NK-92 (cell line): ENCODE results near the gene TLE1.

Experiments
- DNase-seq: peaks from one replicate; lab custom pipeline; 2025; ENCODE audit not compliant: unreplicated experiment; lab: John Stamatoyannopoulos, UW

TLE1 gene

DNA sequence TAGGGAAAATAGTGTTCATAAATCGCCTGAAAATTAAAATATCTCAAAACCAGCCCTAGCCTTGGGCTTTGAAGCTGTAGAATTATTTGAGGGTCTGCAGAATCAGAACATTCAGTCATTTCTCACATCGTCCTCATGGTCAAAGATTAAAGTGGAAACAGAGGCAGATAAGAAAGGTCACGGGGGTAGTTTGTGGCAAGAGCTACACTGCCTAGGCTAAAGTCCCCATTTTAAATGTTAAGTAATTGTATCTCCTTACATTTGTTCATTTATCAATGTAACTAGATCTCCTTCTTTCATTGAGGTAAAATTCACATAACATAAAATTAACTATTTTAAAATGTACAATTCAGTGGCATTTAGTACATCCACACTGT is 139.2 kb downstream of the TLE1 start:
- no peak for DNase-seq

DNA sequence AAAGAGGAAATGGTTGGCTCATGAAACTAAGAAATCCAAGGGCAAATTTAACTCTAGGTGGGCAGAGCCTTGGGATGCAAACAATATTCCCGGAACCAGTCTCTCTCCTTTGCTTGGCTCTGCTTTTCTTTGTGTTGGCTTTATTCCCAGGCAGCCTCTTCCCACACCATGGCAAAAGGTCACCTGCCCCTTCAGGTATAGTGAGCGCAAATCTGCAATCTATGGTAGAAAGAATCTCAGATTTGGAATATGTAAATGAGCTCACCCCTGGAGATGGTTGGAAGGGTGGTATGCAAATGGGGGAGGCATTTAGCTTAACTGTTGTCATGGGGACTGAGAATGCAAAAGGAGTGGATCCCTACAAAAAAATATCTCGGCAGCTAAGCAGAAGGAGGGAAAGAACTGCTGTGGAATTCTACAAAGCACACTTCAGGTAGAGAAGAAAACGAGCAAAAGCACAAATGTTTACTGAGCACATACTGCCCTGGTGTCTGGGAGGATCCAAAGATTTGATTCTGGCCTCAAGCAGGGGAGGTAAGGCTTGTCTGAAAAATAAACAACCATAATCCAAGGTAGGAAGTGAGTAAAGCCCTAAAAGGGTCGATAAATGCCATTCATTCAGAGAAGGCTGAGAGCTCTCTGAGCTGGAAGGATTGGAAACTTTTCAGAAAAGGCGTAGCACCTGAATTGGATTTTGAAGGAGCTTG is 139.7 kb downstream of the TLE1 start:
- DNase-seq: no peak

DNA sequence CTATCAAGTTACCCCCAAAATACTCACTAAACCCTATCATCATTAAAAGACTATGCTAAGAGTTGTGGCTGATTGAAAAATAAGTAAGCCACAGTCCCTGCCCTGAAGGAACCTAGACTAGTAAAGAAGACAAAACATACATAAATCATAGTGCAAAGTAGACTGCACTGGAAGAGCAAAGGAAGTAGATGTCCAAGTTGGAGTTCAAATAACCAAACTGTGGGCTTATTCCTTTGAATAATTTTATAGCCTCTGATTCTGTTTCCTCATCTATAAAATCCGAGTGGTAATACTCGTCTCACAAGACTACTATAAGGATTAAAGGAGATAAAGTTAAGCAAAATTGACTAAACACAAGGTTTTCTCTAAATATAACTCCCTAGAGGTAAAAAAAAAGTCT is 140.4 kb downstream of the TLE1 start:
- DNase-seq: no peak

DNA sequence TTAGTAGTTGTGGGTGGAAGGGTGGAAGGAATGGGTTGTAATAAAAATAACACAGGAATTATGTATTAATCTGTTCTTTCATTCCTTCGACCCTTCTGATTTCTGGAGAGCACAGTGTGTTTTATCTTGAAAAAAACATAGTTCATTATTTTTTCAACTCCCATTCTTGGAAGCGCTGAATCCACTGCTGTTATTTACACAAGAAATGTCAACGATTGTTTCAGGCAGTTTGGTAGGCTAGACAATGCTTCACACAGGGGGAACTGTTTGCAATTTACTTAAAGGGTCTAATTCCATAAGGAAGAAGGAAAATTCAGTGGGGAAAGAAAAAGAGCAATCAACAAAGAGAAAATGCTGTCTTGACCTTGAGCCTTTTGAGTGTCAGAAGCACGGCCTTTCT is 142.9 kb downstream of the TLE1 start:
- DNase-seq: no peak

DNA sequence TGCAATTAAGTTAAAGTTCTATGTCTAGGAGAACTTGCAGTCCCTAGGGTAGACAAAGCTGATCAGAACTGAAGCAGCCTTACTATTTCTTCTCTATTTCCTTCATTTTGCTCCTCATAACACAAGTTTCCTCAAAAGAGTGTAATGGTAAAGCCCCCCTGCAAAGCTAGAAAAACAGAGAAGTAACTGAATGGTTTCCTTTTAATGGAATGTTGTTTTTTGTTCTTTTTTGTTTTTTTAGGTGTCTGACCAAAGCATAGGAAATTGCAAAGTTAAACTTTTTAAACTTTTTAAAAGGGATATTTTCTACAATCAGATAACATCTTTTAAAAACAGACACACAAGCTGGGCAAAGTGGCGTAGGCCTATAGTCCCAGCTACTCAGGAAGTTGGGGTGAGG is 145.7 kb downstream of the TLE1 start:
- no peak for DNase-seq

DNA sequence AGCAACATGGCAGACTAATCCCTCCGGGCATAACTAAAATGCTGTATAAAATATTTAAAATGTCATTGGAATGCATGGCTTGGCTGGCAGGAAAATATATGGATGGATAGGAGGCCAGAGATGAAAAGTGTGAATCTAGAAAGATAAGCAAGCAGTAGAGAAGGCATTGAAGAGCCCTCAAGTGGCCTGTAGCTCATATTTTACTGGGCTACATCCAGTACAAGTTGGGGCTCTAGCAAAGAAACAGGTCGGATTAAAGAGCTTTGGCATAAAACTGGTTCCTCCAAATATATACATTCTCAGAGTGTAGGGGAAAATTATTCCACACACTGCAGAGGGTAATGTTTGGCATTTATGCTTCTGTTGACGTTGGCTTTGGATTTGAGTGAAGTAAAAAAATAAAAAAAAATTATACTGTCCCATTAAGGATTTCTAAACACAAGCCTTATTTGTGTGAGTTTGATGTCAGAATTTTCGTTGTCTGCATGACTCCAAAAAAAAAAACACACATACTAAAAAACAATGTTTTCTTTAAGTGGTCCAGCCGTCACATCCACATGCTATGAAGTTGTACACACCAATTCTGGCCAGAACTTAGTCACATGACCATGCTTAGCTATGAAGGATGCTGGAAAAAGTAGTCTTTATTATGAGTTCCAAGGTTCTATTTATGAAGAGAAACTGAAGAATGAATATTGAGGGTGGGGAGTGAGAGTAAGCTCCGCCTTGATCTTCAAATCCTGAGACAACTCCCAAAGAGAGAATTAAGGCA is 147.0 kb downstream of the TLE1 start:
- no peak for DNase-seq

DNA sequence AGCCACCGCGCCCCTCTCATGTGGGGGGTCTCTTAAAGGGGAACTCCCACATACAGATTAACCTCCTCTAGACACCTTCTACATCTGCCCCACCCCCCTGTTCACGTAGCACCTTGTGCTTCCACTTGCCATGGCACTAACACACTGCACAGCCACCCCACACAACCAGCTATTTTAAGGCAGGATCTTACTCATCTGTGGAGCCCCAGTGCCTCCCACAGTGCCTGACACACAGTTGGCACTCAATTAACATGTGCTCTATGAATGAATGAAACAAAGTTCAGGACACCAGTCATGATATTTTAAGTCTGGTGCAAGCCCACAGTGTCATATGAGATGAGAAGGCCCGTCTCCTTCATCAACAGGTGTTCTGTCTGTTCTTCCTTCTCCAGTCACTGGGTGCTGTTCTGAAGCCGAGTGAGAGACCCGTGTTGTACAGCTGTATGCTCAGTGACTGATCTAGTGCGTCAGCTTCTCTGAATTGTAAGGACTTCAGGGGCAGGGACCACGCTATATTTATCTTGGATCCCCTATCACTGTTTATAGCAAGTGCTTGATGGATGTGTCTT is 149.1 kb downstream of the TLE1 start:
- DNase-seq: no peak

DNA sequence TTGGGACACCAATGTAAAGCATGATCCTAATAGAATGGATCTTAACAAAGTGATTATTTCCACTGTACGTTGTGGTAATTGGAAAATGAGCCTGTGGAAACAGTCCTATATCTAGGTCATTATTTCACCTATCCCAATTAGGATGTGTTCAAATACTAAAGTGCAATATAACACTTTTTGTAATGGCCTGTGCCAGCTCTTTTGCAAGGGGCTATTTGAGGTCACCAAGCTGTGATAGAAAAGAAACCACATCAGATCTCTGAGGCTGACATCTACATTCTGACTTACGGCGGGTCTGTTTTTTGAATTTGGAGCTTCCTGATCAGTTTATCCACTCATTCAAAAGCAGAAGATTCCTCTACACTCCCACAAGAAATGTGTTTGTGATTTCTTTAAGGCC is 150.0 kb downstream of the TLE1 start:
- no peak for DNase-seq

DNA sequence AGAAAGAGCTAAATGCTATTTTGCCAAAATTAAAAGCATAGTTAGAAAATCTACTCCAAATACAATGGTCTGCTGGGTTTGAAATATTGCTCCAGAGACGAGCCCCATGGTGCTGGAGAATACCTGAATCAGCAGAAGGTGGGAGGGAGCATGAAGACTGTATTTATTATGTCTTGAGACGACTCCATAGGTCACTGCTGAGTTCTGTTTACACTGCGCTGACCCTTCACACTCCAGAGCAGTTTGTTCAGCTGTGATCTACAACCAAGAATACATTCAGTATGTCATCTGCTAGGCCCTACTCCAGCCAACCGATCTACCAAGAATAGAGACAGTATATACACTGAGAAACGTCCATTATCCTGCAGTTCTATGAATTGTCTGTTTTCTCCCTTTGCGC is 150.5 kb downstream of the TLE1 start:
- no peak for DNase-seq

DNA sequence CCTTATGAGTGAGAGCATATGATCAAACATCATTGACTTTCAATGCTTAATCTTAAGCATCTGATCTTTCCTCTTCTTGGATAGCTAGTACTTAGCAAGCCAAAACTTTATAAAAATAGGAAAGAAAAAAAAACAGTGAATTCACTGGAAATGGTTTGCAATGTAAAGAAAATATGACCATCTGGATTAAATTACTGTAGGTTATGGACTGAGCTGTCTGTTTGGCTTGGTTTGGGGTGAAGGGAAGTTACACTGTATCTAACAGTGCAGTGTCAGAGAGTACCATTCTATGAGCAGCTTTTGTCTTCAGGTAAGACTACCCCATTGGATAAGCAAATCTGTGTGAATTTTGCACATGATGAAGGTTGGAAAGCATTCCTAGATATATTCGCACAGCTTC is 151.4 kb downstream of the TLE1 start:
- no peak for DNase-seq

DNA sequence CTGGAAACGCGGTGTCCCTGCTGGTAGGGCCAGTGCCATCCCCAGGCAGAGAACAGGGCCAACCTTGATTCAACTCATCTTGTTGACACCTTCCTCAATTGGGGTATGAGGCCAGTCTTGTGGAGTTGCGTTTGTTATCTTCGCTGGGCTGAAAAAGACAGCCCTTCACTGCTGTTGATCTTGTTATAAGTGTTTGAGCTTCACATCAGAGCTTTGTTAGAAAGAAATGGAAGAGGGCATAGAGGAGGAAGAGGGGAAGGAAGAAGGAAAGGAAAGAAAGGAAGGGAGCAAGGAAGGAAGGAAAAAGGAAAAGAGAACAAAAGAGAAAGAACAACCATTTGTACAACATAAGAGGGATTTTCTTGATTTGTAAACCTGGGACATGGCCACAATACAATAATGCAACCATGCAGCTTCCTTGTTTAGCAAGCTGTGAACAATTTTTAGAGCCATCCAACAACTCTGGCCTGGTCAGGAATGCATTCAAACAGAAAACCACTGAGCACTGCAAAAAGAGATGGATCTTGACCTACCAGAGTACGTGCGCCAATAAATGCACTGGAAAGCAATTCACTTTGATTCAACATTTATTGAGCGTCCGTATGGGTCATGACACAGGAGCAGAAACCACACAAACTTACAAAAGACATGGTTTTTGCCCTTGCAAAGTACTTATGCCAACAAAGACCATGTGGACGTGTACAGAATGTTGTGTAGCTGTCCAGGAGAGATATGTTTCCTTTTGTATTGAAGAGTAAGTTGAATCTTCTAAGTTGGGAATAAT is 152.9 kb downstream of the TLE1 start:
- DNase-seq: no peak

DNA sequence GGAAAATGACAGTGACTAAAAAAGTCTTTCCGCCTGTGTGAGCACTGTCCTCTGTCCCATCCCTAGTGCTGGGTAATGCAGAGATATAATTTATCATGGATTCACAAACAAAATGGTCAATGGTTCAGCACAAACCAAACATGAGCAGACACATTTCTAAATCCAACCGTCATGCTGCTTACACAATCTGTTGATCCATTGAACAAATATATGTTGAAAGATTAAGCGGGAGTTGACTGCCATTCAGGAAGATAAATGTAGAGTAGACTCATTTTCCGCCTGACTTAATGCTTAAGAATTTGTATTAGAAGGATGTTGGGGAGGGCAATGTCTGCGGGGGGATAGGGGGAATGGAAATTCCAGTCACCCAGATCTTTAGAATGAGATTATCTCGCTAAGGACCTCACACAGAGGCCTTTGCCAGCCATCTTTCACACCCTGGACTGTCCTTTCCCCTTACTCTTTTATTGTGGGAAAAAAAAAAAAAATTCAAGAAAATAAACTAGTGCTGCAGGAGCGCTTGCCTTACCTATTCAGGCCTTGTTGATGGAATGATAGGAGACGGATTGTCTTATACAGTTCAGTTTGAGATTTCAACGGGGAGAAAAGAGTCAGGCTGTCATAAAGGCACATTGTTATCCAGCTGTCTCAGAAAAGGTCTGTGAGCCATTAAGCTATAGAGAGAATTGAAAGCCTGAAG is 153.7 kb downstream of the TLE1 start:
- DNase-seq: no peak

DNA sequence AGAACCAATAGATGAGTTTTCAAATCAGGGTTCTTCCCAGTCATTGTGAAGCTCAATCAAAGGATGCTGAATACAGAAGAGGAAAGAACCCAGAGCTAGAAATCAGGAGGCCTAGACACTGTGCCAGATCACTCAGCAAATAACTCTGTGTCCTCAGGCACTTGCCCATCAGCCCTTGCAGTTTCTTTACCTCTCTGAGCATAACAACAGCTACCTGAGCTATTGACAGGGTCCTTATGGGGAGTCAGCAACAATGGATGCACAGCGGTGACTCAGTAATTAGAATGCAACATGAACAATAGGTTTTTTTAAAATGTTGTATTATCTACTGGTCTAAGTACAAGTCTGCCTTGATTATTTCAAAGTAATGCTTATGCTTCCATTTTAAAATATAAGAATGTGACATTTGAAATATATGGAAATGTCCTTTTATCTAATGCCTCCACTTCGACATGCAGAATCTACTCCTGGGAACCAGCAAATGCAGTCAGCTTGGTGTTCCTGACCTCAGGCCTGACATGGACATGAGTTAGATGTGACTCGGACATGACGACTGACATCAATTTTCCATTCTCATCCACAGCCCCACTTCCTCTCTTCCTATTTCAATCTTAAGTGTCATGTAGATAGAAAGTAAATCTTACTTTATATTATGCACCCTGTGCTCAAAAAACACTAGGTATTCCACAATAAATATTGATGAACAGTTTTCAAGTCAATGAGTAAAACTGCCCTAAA is 155.0 kb downstream of the TLE1 start:
- no peak for DNase-seq
